Measurements from ENCODE around the gene SLC11A2.
"Not testable (repeated sequence)": the region's sequence is repeated elsewhere in the genome, so short reads cannot be mapped to it uniquely, and the experiment has no call there.

SLC11A2 gene

GRCh38 chr12:51020448-51021182 lies 5.6 kb downstream of the SLC11A2 start:
- DNase-seq (ENCODE audit: low read depth) = no peak
- no peak overlapping the region for H3K4me3 ChIP-seq (ENCODE audit: control insufficient read depth, low read depth, low read length)
- no peak for TF ChIP-seq CTCF (conservative IDR thresholded peaks at IDR 0.05; ENCODE audit: control insufficient read depth, insufficient read depth, low read depth, low read length)

- H3K4me3 ChIP-seq (ENCODE audit: control insufficient read depth, low read depth, low read length) = no peak overlapping the region
- no peak for TF ChIP-seq CTCF (conservative IDR thresholded peaks at IDR 0.05; ENCODE audit: control insufficient read depth, insufficient read depth, low read depth, low read length)
- no peak for DNase-seq (ENCODE audit: low read depth)
These were observed 6.3 kb downstream of the SLC11A2 start for GRCh38 chr12:51019927-51020326.

DNA sequence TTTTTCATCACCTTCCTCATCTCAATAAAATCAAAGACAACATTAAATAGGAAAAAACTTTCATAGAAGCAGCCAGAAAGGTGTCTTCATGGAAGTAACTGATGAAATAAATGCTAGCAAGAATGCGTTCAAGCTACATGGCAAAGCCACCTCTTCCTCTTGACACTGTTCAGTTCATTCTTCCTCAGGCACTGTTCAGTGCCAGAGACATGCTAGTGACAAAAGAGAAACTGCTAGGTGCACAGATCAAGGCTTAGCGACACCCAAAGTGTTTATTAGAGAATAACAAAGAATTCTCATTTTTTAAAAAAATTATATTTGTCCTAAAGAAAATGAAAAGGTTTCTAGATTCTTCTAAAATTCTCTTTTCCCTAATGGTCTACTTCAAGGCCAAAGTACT lies 7.2 kb downstream of the SLC11A2 start:
- no peak for TF ChIP-seq CTCF (conservative IDR thresholded peaks at IDR 0.05; ENCODE audit: control insufficient read depth, insufficient read depth, low read depth, low read length)
- H3K4me3 ChIP-seq (ENCODE audit: control insufficient read depth, low read depth, low read length) = no peak overlapping the region
- DNase-seq (ENCODE audit: low read depth) = no peak

DNA sequence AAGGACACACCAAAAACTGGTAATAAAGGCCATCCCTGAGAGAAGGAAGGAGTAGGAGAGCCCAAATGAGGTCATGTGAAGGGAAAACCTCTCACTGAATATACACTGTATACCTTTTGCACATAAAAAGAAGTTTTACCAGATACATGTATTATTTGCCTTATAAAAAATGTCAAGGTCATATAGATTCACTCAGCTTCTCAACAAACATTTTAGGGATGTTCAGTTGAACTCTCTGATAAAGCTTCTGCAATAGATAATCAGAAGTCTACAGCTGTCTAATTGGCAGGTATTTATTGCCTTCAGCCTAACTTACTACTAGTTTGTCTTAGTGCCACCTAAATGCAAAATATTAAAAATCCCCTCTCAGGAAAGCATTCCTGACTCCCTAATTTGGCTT lies 8.7 kb downstream of the SLC11A2 start:
- H3K4me3 ChIP-seq (ENCODE audit: control insufficient read depth, low read depth, low read length) = no peak overlapping the region
- no peak for DNase-seq (ENCODE audit: low read depth)
- no peak for TF ChIP-seq CTCF (conservative IDR thresholded peaks at IDR 0.05; ENCODE audit: control insufficient read depth, insufficient read depth, low read depth, low read length)

- DNase-seq (ENCODE audit: low read depth) = not testable (repeated sequence)
These were observed 11.7 kb downstream of the SLC11A2 start for GRCh38 chr12:51014467-51014866.

DNA sequence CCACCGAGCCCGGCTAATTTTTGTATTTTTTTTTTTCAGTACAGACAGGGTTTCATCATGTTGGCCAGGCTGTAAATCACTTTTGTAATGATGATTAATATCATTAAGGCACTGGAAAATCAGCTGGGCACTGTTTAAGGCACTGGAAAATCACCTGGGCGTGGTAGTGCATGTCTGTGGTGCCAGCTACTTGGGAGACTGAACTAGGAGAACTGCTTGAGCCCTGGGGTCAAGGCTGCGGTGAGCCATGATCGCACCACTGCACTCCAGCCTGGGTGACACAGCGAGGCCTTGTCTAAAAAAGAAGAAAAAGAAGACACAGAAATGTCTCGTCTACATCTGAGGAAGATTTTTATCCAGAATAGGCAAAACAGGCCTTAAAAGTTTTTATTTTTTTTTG lies 12.7 kb downstream of the SLC11A2 start:
- no peak for TF ChIP-seq CTCF (conservative IDR thresholded peaks at IDR 0.05; ENCODE audit: control insufficient read depth, insufficient read depth, low read depth, low read length)
- H3K4me3 ChIP-seq (ENCODE audit: control insufficient read depth, low read depth, low read length) = no peak overlapping the region
- DNase-seq (ENCODE audit: low read depth) = no peak

More at GRCh38 chr12:51014467-51014866, 11.7 kb downstream of the SLC11A2 start:
- not testable (repeated sequence) for H3K4me3 ChIP-seq (ENCODE audit: control insufficient read depth, low read depth, low read length)

DNA sequence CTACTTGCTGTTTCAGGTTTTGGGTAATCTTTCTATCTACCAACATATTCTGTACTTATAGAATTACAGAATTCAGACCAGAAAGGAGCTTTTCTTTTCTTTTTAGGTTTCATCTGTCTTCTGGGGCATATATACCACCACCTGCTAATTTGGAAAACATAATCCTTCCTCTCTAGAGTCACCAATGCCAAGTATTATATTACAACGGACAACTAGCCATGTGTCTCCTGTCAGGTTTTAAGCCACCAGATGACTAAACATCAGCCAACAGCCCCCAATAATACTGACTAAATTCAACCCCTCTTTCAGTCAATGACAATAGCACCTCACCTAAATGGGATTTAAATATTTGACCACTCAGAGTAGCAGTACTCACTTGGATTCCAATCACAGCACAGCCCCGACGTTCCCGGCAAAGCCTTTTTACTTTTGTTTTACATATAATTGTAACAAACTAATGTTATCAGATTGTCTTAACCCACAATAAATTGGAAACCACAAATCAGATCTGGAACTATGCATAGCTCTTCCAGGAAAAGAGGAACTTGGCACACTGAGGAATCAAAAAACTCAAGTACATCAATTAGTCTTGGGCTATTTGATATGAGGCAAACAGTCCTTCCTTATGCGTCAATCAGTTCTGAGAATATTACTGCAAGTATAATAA lies 13.5 kb downstream of the SLC11A2 start:
- TF ChIP-seq CTCF (conservative IDR thresholded peaks at IDR 0.05; ENCODE audit: control insufficient read depth, insufficient read depth, low read depth, low read length) = no peak
- DNase-seq (ENCODE audit: low read depth) = no peak
- no peak overlapping the region for H3K4me3 ChIP-seq (ENCODE audit: control insufficient read depth, low read depth, low read length)
